ENCODE data around the gene SDCCAG8. TPM values are rescaled to one million over a fixed set of nuclear protein-coding genes. Genes with fewer than 3 reads are reported as not detected.
"Not testable (repeated sequence)": the region's sequence is repeated elsewhere in the genome, so short reads cannot be mapped to it uniquely, and the experiment has no call there.

SDCCAG8 gene
- polyA plus RNA-seq, 3 donors from 2014 or later: 11.9 to 20.3 (median 14.0) TPM

- not testable (repeated sequence) for H3K4me3 Mint-ChIP-seq; H3K9me3 Mint-ChIP-seq; H3K4me1 Mint-ChIP-seq; H3K27me3 Mint-ChIP-seq (ENCODE audit: low read depth in 3 of 3); H3K27ac Mint-ChIP-seq; DNase-seq
- peaks cover 4 to 12% (median 5%) of the 10 kb centered on the region in 3 donors for H3K36me3 Mint-ChIP-seq
These were observed 83.0 kb downstream of the SDCCAG8 start for GRCh38 chr1:243338848-243339247.

- no peaks in the 10 kb centered on the region for H3K4me1 Mint-ChIP-seq
- H3K27me3 Mint-ChIP-seq (ENCODE audit: low read depth in 3 of 3): peaks cover 0 to 2% (median 0%) of the 10 kb centered on the region in 3 donors
These were observed 85.2 kb downstream of the SDCCAG8 start for GRCh38 chr1:243341074-243341473.

GRCh38 chr1:243343970-243344937 is 88.4 kb downstream of the SDCCAG8 start:
- DNase-seq: peak; percentile 33 to 46 (median 44)
- Mint-ChIP-seq H3K27me3 (ENCODE audit: low read depth in 3 of 3) (no peaks in the 10 kb centered on the region), H3K4me3 (no peak overlapping the region), H3K27ac (no peak overlapping the region), H3K4me1 (no peaks in the 10 kb centered on the region), H3K9me3 (no peaks in the 10 kb centered on the region), H3K36me3 (peaks cover 0 to 5% (median 0%) of the 10 kb centered on the region in 3 donors)

More at GRCh38 chr1:243341074-243341473, 85.2 kb downstream of the SDCCAG8 start:
- no peak overlapping the region for H3K4me3 Mint-ChIP-seq
- peaks cover 4 to 5% (median 4%) of the 10 kb centered on the region in 3 donors for H3K36me3 Mint-ChIP-seq
- DNase-seq: no peak
- no peak overlapping the region for H3K27ac Mint-ChIP-seq
- no peaks in the 10 kb centered on the region for H3K9me3 Mint-ChIP-seq

GRCh38 chr1:243345205-243345604 is 89.4 kb downstream of the SDCCAG8 start:
- Mint-ChIP-seq H3K36me3 (peaks cover 0 to 6% (median 5%) of the 10 kb centered on the region in 3 donors), H3K4me3 (no peak overlapping the region), H3K27me3 (ENCODE audit: low read depth in 3 of 3) (no peaks in the 10 kb centered on the region), H3K27ac (no peak overlapping the region), H3K9me3 (no peaks in the 10 kb centered on the region), H3K4me1 (no peaks in the 10 kb centered on the region)
- DNase-seq: no peak

- H3K27me3 Mint-ChIP-seq (ENCODE audit: low read depth in 3 of 3): no peaks in the 10 kb centered on the region
- no peaks in the 10 kb centered on the region for H3K9me3 Mint-ChIP-seq
- H3K4me3 Mint-ChIP-seq: no peak overlapping the region
- no peaks in the 10 kb centered on the region for H3K4me1 Mint-ChIP-seq
- DNase-seq: no peak
- peaks cover 0 to 9% (median 4%) of the 10 kb centered on the region in 3 donors for H3K36me3 Mint-ChIP-seq
- no peak overlapping the region for H3K27ac Mint-ChIP-seq
These were observed 90.2 kb downstream of the SDCCAG8 start for GRCh38 chr1:243346016-243346415.

- Mint-ChIP-seq H3K4me1 (no peaks in the 10 kb centered on the region), H3K27me3 (ENCODE audit: low read depth in 3 of 3) (no peaks in the 10 kb centered on the region), H3K9me3 (no peaks in the 10 kb centered on the region), H3K36me3 (peaks cover 0 to 11% (median 7%) of the 10 kb centered on the region in 3 donors), H3K4me3 (no peak overlapping the region), H3K27ac (no peak overlapping the region)
- DNase-seq: no peak
These were observed 90.6 kb downstream of the SDCCAG8 start for GRCh38 chr1:243346468-243346867.

GRCh38 chr1:243348331-243348730 is 92.5 kb downstream of the SDCCAG8 start:
- Mint-ChIP-seq H3K27ac (no peak overlapping the region), H3K9me3 (no peaks in the 10 kb centered on the region), H3K4me3 (no peak overlapping the region), H3K4me1 (no peaks in the 10 kb centered on the region), H3K27me3 (ENCODE audit: low read depth in 3 of 3) (no peaks in the 10 kb centered on the region), H3K36me3 (peaks cover 0 to 11% (median 7%) of the 10 kb centered on the region in 3 donors)
- DNase-seq: no peak

GRCh38 chr1:243349128-243349527 is 93.3 kb downstream of the SDCCAG8 start:
- Mint-ChIP-seq H3K36me3 (peaks cover 0 to 11% (median 7%) of the 10 kb centered on the region in 3 donors), H3K4me3 (no peak overlapping the region), H3K4me1 (peaks cover 4 to 6% of the 10 kb centered on the region in 2 donors)

GRCh38 chr1:243351337-243351736 is 95.5 kb downstream of the SDCCAG8 start:
- Mint-ChIP-seq H3K36me3 (peaks cover 0 to 14% (median 7%) of the 10 kb centered on the region in 3 donors), H3K4me1 (peaks cover 16 to 17% of the 10 kb centered on the region in 2 donors), H3K27ac (peak overlapping the region in 1 of 6 donors; percentile 4), H3K9me3 (no peaks in the 10 kb centered on the region), H3K27me3 (ENCODE audit: low read depth in 3 of 3) (no peaks in the 10 kb centered on the region), H3K4me3 (no peak overlapping the region)
- no peak for DNase-seq

More at GRCh38 chr1:243349128-243349527, 93.3 kb downstream of the SDCCAG8 start:
- Mint-ChIP-seq H3K27ac (no peak overlapping the region), H3K9me3 (no peaks in the 10 kb centered on the region), H3K27me3 (ENCODE audit: low read depth in 3 of 3) (no peaks in the 10 kb centered on the region)
- DNase-seq: no peak

- Mint-ChIP-seq H3K27ac (peak overlapping the region; percentile 27 to 79 (median 43)), H3K9me3 (no peaks in the 10 kb centered on the region)
These were observed 98.8 kb downstream of the SDCCAG8 start for GRCh38 chr1:243354511-243355153.

GRCh38 chr1:243363832-243364231 is 108.0 kb downstream of the SDCCAG8 start:
- no peak for DNase-seq
- no peak overlapping the region for H3K27ac Mint-ChIP-seq
- H3K4me1 Mint-ChIP-seq: no peaks in the 10 kb centered on the region
- H3K36me3 Mint-ChIP-seq: peaks cover 7 to 19% (median 16%) of the 10 kb centered on the region in 3 donors
- H3K4me3 Mint-ChIP-seq: no peak overlapping the region
- no peaks in the 10 kb centered on the region for H3K9me3 Mint-ChIP-seq
- H3K27me3 Mint-ChIP-seq (ENCODE audit: low read depth in 3 of 3): no peaks in the 10 kb centered on the region

More at GRCh38 chr1:243354511-243355153, 98.8 kb downstream of the SDCCAG8 start:
- peaks cover 16 to 17% of the 10 kb centered on the region in 2 donors for H3K4me1 Mint-ChIP-seq
- H3K36me3 Mint-ChIP-seq: peaks cover 7 to 17% (median 11%) of the 10 kb centered on the region in 3 donors
- no peaks in the 10 kb centered on the region for H3K27me3 Mint-ChIP-seq (ENCODE audit: low read depth in 3 of 3)
- DNase-seq: peak; percentile 2 to 16 (median 4)
- H3K4me3 Mint-ChIP-seq: peak overlapping the region; percentile 65 to 79 (median 73)

GRCh38 chr1:243364330-243364729 is 108.5 kb downstream of the SDCCAG8 start:
- H3K36me3 Mint-ChIP-seq: peaks cover 7 to 22% (median 19%) of the 10 kb centered on the region in 3 donors
- DNase-seq: no peak

GRCh38 chr1:243364866-243365265 is 109.0 kb downstream of the SDCCAG8 start:
- Mint-ChIP-seq H3K9me3 (no peaks in the 10 kb centered on the region), H3K36me3 (peaks cover 7 to 24% (median 22%) of the 10 kb centered on the region in 3 donors), H3K27me3 (ENCODE audit: low read depth in 3 of 3) (no peaks in the 10 kb centered on the region), H3K4me3 (no peak overlapping the region), H3K27ac (no peak overlapping the region), H3K4me1 (no peaks in the 10 kb centered on the region)
- no peak for DNase-seq

More at GRCh38 chr1:243364330-243364729, 108.5 kb downstream of the SDCCAG8 start:
- no peak overlapping the region for H3K27ac Mint-ChIP-seq
- H3K27me3 Mint-ChIP-seq (ENCODE audit: low read depth in 3 of 3): no peaks in the 10 kb centered on the region
- H3K4me3 Mint-ChIP-seq: no peak overlapping the region
- H3K4me1 Mint-ChIP-seq: no peaks in the 10 kb centered on the region
- no peaks in the 10 kb centered on the region for H3K9me3 Mint-ChIP-seq

- H3K27ac Mint-ChIP-seq: no peak overlapping the region
- no peaks in the 10 kb centered on the region for H3K27me3 Mint-ChIP-seq (ENCODE audit: low read depth in 3 of 3)
- H3K4me1 Mint-ChIP-seq: no peaks in the 10 kb centered on the region
- H3K9me3 Mint-ChIP-seq: no peaks in the 10 kb centered on the region
- DNase-seq: no peak
- no peak overlapping the region for H3K4me3 Mint-ChIP-seq
- H3K36me3 Mint-ChIP-seq: peaks cover 0 to 16% (median 15%) of the 10 kb centered on the region in 3 donors
These were observed 111.5 kb downstream of the SDCCAG8 start for GRCh38 chr1:243367314-243367713.
